GM13976 (cell line): Measurements from ENCODE around the gene ZNF460.

Experiments used
- DNase-seq: peaks from one replicate; pipeline ENCODE4 v3.0.0; 2012; ENCODE audit warnings: low spot score
- CTCF ChIP-seq: IDR thresholded peaks from 2 replicates; pipeline ENCODE4 v1.5.1; 2012; ENCODE audit warnings: borderline replicate concordance, mild to moderate bottlenecking; ENCODE audit not compliant: insufficient read depth; ENCODE audit errors: extremely low read depth, missing control alignments, control extremely low read depth
- in situ Hi-C: fragments of 300-500 bp; cut with MboI; formaldehyde crosslinking; loops from one replicate; pipeline ENCODE4 v1.12.0; 2022; ENCODE audit warnings: low sequenced_read_pairs, mixed read lengths, inconsistent platforms; ENCODE audit not compliant: unreplicated experiment

ZNF460 gene

GRCh38 chr19:57327993-57328392 is 47.7 kb downstream of the ZNF460 start:
- in situ Hi-C loops = no loop called here
- TF ChIP-seq CTCF = no peak
- DNase-seq = no peak

DNA sequence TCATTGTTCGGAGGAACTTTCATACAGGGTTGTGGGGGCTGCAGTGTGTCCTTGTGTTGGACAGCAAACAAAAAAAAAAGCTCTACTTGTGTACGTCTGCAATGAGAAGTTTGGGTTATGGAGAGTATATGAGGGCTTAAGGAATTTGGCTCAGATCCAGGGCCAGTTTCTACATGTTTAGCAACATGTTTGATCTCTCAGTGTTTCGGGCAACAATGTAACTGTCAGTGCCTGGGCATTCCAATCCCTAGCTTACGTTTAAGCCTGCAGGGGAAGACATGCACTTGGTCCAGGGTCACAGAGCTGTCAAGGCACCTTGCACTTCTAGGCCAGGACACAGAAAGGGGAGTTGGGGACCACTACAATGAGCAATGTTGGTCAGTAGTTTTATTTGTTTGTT is 53.9 kb downstream of the ZNF460 start:
- no peak for DNase-seq
- TF ChIP-seq CTCF = no peak
- in situ Hi-C loops = no loop called here

- in situ Hi-C loops = no loop called here
- no peak for DNase-seq
- TF ChIP-seq CTCF = no peak
Observed at GRCh38 chr19:57338877-57339276, 58.6 kb downstream of the ZNF460 start.

- no peak for TF ChIP-seq CTCF
- in situ Hi-C loops = no loop called here
- DNase-seq = no peak
Observed at GRCh38 chr19:57342582-57342981, 62.3 kb downstream of the ZNF460 start.
